SK-N-SH (cell line): ENCODE measurements around the gene ZCCHC7. TPM values are rescaled to one million over a fixed set of nuclear protein-coding genes. Genes with fewer than 3 reads are reported as not detected.

Source experiments
- CTCF ChIA-PET: fragments of 300-600, 350-600 bp; formaldehyde crosslinking; extraction: SDS; loops from one replicate; lab custom pipeline; 2021; lab: Yijun Ruan, JAX
- POLR2A ChIA-PET: fragments of 350-600 bp; sonication (Branson Sonifier 250); formaldehyde crosslinking; extraction: SDS; loops from one replicate; lab custom pipeline; 2020; ENCODE audit warnings: antibody characterized with exemption, inconsistent platforms; lab: Yijun Ruan, JAX
- DNase-seq: peaks from one replicate; pipeline ENCODE4 v3.0.0; 2012
- H2AFZ ChIP-seq: fragments of 200-600 bp; sonication (generic); 2 replicates; pipeline ENCODE4 v1.8.1; 2016; ENCODE audit warnings: antibody characterized with exemption, mild to moderate bottlenecking, low read depth
- H3F3A ChIP-seq: fragments of 200-600 bp; sonication (generic); replicated peaks from 2 replicates; pipeline ENCODE3; 2016; ENCODE audit warnings: antibody characterized with exemption, mild to moderate bottlenecking; ENCODE audit not compliant: insufficient read depth
- H3K27ac ChIP-seq, 2 experiments: fragments of 200-500 bp in 1 of 2; fragments of 200-600 bp in 1 of 2; sonication (Bioruptor generic) in 1 of 2; sonication (generic), shearing (Covaris generic) in 1 of 2; 2 replicates each; pipeline versions ENCODE4 v1.5.1 to v1.6.1; 2014 to 2016; ENCODE audit warnings: low read depth in 2 of 2, inconsistent platforms in 1 of 2, low read length in 1 of 2, mild to moderate bottlenecking in 1 of 2, mixed read lengths in 1 of 2
- H3K27me3 ChIP-seq: fragments of 200-600 bp; sonication (generic), shearing (Covaris generic); 2 replicates; pipeline ENCODE4 v1.6.1; 2016; ENCODE audit warnings: mixed run types; ENCODE audit not compliant: insufficient read depth
- H3K36me3 ChIP-seq, 2 experiments: fragments of 200-500 bp in 1 of 2; fragments of 200-600 bp in 1 of 2; sonication (Bioruptor generic) in 1 of 2; sonication (generic) in 1 of 2; replicated peaks in 1 of 2; 2 replicates each; pipeline versions ENCODE3 to v1.5.1; 2014 to 2016; ENCODE audit warnings: low read length in 1 of 2, mild to moderate bottlenecking in 1 of 2; ENCODE audit not compliant: insufficient read depth in 2 of 2, control insufficient read depth in 1 of 2
- H3K4me1 ChIP-seq, 2 experiments: fragments of 200-500 bp in 1 of 2; fragments of 200-600 bp in 1 of 2; sonication (Bioruptor generic) in 1 of 2; sonication (generic), shearing (Covaris generic) in 1 of 2; 2 replicates each; pipeline versions ENCODE4 v1.5.1 to v1.6.1; 2014 to 2016; ENCODE audit warnings: low read depth in 1 of 2, low read length in 1 of 2, mixed run types in 1 of 2; ENCODE audit not compliant: insufficient read depth in 2 of 2, control insufficient read depth in 1 of 2
- H3K4me2 ChIP-seq: fragments of 200-600 bp; sonication (generic), shearing (Covaris generic); 2 replicates; pipeline ENCODE4 v1.6.1; 2017; ENCODE audit warnings: mixed run types
- H3K4me3 ChIP-seq, 2 experiments: fragments of 200-500 bp in 1 of 2; fragments of 200-600 bp in 1 of 2; sonication (Bioruptor generic) in 1 of 2; sonication (generic), shearing (Covaris generic) in 1 of 2; 2 replicates each; pipeline versions ENCODE4 v1.5.1 to v1.8.1; 2014 to 2016; ENCODE audit warnings: low read depth in 2 of 2, inconsistent platforms in 1 of 2, low read length in 1 of 2, mild to moderate bottlenecking in 1 of 2, mixed read lengths in 1 of 2, moderate library complexity in 1 of 2
- H3K79me2 ChIP-seq: fragments of 200-600 bp; sonication (generic); 2 replicates; pipeline ENCODE4 v1.8.1; 2017; ENCODE audit warnings: mild to moderate bottlenecking; ENCODE audit not compliant: insufficient read depth
- H3K9ac ChIP-seq: fragments of 200-600 bp; sonication (generic); 2 replicates; pipeline ENCODE4 v1.6.1; 2017; ENCODE audit warnings: mixed run types
- H3K9me2 ChIP-seq: fragments of 200-600 bp; sonication (generic); 2 replicates; pipeline ENCODE4 v1.6.1; 2017; ENCODE audit warnings: mixed run types
- H3K9me3 ChIP-seq: fragments of 200-600 bp; sonication (generic); 2 replicates; pipeline ENCODE4 v1.6.1; 2017; ENCODE audit warnings: mixed run types, mild to moderate bottlenecking, moderate library complexity
- H4K20me1 ChIP-seq: fragments of 200-600 bp; sonication (generic); 2 replicates; pipeline ENCODE4 v1.6.1; 2017; ENCODE audit warnings: mild to moderate bottlenecking, mixed run types; ENCODE audit not compliant: insufficient read depth
- CTCF ChIP-seq: fragments of 200-600 bp; sonication (generic); IDR thresholded peaks from 2 replicates; pipeline ENCODE4 v1.6.1; 2017; ENCODE audit warnings: antibody characterized with exemption, mild to moderate bottlenecking, moderate library complexity
- FOXJ3 ChIP-seq: sonication (generic); formaldehyde crosslinking; IDR thresholded peaks from 2 replicates; pipeline ENCODE4 v1.5.1; 2020; ENCODE audit warnings: mild to moderate bottlenecking, missing genetic modification reagents
- FOXM1 ChIP-seq: IDR thresholded peaks from 2 replicates; pipeline ENCODE4 v1.4.0; 2012; ENCODE audit warnings: low read depth, mild to moderate bottlenecking
- GABPA ChIP-seq: IDR thresholded peaks from 2 replicates; pipeline ENCODE4 v1.4.0; 2012; ENCODE audit warnings: low read depth, mild to moderate bottlenecking
- IRF3 ChIP-seq: fragments of 150-350 bp; IDR thresholded peaks from 2 replicates; pipeline ENCODE4 v1.6.1; 2016; ENCODE audit warnings: mild to moderate bottlenecking, low read depth, low read length
- MAX ChIP-seq: IDR thresholded peaks from 2 replicates; pipeline ENCODE4 v1.4.0; 2012; ENCODE audit warnings: low read depth
- MXI1 ChIP-seq: IDR thresholded peaks from 2 replicates; pipeline ENCODE4 v1.6.1; 2012; ENCODE audit warnings: mild to moderate bottlenecking, low read depth, low read length, improper control_type of control experiment
- NRF1 ChIP-seq: IDR thresholded peaks from 2 replicates; pipeline ENCODE4 v1.6.1; 2012; ENCODE audit warnings: low read depth, mild to moderate bottlenecking, low read length
- RXRA ChIP-seq: IDR thresholded peaks from 2 replicates; pipeline ENCODE4 v1.4.0; 2012; ENCODE audit warnings: low read depth, mild to moderate bottlenecking, borderline replicate concordance
- SMC3 ChIP-seq: IDR thresholded peaks from 2 replicates; pipeline ENCODE4 v1.6.1; 2012; ENCODE audit warnings: low read depth, low read length, improper control_type of control experiment
- USF1 ChIP-seq: IDR thresholded peaks from 2 replicates; pipeline ENCODE4 v1.4.0; 2012; ENCODE audit warnings: low read depth, borderline replicate concordance
- USF2 ChIP-seq: fragments of 150-350 bp; IDR thresholded peaks from 2 replicates; pipeline ENCODE4 v1.6.1; 2017; ENCODE audit warnings: antibody characterized with exemption, low read length, low read depth, borderline replicate concordance
- WGBS: methylation state at CpG from one replicate; pipeline ENCODE4 v1.1.6; 2017; ENCODE audit warnings: low lambda C conversion rate; 5-methylcytosine and 5-hydroxymethylcytosine counted together
- polyA plus RNA-seq, 3 experiments: library from polyadenylated mRNA; depleted of rRNA; stranded (reverse); fragments of >200 nt; gene quantifications; 2 replicates each; pipeline ENCODE4 v1.2.3, GENCODE V29; 2012

Gene ZCCHC7
- polyA plus RNA-seq, 1 of the 3 experiments (the other 2 are of a cell fraction), result 12.6 TPM

- Histone ChIP-seq H3K27me3 (no peaks in the 10 kb centered on the region), H3K9ac (no peak overlapping the region), H3K27ac (no peak overlapping the region), H3K9me3 (no peaks in the 10 kb centered on the region), H4K20me1 (no peaks in the 10 kb centered on the region), H3K9me2 (no peaks in the 10 kb centered on the region), H3F3A (no peaks in the 10 kb centered on the region), H3K36me3 (peaks cover 14 to 20% of the 10 kb centered on the region in 2 experiments), H3K4me2 (no peak overlapping the region), H3K79me2 (no peaks in the 10 kb centered on the region), H3K4me1 (no peaks in the 10 kb centered on the region), H3K4me3 (no peak overlapping the region), H2AFZ (no peak overlapping the region)
- 88% methylated on average over 2 of the region's 2 CpGs for WGBS
- POLR2A ChIA-PET, result no interaction called here
- no peak for DNase-seq
- CTCF ChIA-PET, result interaction anchor here (0.7 kb wide), 1 partner anchor 476 kb away, joined by 3 read pairs; no protein-coding TSS in a partner anchor
- TF ChIP-seq RXRA (no peak), SMC3 (no peak), NRF1 (no peak), FOXM1 (no peak), MXI1 (no peak), IRF3 (no peak), USF2 (no peak), GABPA (no peak), CTCF (no peak), FOXJ3 (CRISPR knock-in tag) (no peak), USF1 (no peak)
Observed at GRCh38 chr9:37350486-37351190, 230.3 kb downstream of the ZCCHC7 start.

GRCh38 chr9:37353791-37354190 lies 233.4 kb downstream of the ZCCHC7 start:
- DNase-seq, result no peak
- H3K9me2 ChIP-seq, result no peaks in the 10 kb centered on the region

More at GRCh38 chr9:37353791-37354190, 233.4 kb downstream of the ZCCHC7 start:
- Histone ChIP-seq H3F3A (no peaks in the 10 kb centered on the region), H2AFZ (no peak overlapping the region), H3K4me1 (no peaks in the 10 kb centered on the region), H3K4me2 (no peak overlapping the region), H3K9me3 (no peaks in the 10 kb centered on the region), H3K27ac (no peak overlapping the region), H3K9ac (no peak overlapping the region), H4K20me1 (no peaks in the 10 kb centered on the region), H3K36me3 (peaks cover 27 to 31% of the 10 kb centered on the region in 2 experiments), H3K4me3 (no peak overlapping the region), H3K79me2 (no peaks in the 10 kb centered on the region), H3K27me3 (no peaks in the 10 kb centered on the region)
- WGBS, result 77% methylated on average over 2 of the region's 2 CpGs
- POLR2A ChIA-PET, result no interaction called here
- CTCF ChIA-PET, result interaction anchor here (0.9 to 1.4 kb wide), 2 partner anchors 15 to 28 kb away, joined by 3 read pairs; no protein-coding TSS in a partner anchor
- TF ChIP-seq MAX, result no peak
